Skeletal muscle tissue (tissue), 4 donors: Measurements from ENCODE around the gene RO60. TPM values are rescaled to one million over a fixed set of nuclear protein-coding genes. Genes with fewer than 3 reads are reported as not detected.
A peak's percentile ranks its signal among the peaks of the same experiment; 100 is the strongest.

Experiments used
- H3K27ac ChIP-seq: one replicate; pipeline ENCODE4 v1.7.0; 2013; ENCODE audit warnings: mild to moderate bottlenecking, low read depth, low read length, inconsistent platforms
- H3K27me3 ChIP-seq, 3 donors: one replicate each; pipeline ENCODE4 v1.7.0; 2013; ENCODE audit warnings: low read length in 3 of 3; ENCODE audit not compliant: control insufficient read depth in 3 of 3, insufficient read depth in 3 of 3
- H3K36me3 ChIP-seq, 3 donors: one replicate each; pipeline ENCODE4 v1.7.0; 2013; ENCODE audit warnings: low read length in 3 of 3; ENCODE audit not compliant: control insufficient read depth in 3 of 3, insufficient read depth in 3 of 3
- H3K4me1 ChIP-seq, 3 donors: one replicate each; pipeline ENCODE4 v1.7.0; 2013; ENCODE audit warnings: low read length in 3 of 3, mild to moderate bottlenecking in 3 of 3; ENCODE audit not compliant: control insufficient read depth in 3 of 3, insufficient read depth in 3 of 3
- H3K4me3 ChIP-seq, 3 donors: one replicate each; pipeline ENCODE4 v1.7.0; 2013; ENCODE audit warnings: low read length in 3 of 3
- H3K9ac ChIP-seq, 3 donors: one replicate each; pipeline ENCODE4 v1.7.0; 2013; ENCODE audit warnings: low read length in 3 of 3, mild to moderate bottlenecking in 3 of 3, moderate library complexity in 2 of 3, low read depth in 1 of 3
- H3K9me3 ChIP-seq, 3 donors: one replicate each; pipeline ENCODE4 v1.7.0; 2013; ENCODE audit warnings: low read length in 3 of 3; ENCODE audit not compliant: control insufficient read depth in 3 of 3
- total RNA-seq: library from RNA; depleted of rRNA; stranded (reverse); fragments of >200 nt; gene quantifications from one replicate; pipeline ENCODE4 v1.2.3, GENCODE V29; 2014
- donor health status: Osteomylitis.

RO60 gene
- total RNA-seq, 1 donor from 2014 or later = 78.8 TPM

DNA sequence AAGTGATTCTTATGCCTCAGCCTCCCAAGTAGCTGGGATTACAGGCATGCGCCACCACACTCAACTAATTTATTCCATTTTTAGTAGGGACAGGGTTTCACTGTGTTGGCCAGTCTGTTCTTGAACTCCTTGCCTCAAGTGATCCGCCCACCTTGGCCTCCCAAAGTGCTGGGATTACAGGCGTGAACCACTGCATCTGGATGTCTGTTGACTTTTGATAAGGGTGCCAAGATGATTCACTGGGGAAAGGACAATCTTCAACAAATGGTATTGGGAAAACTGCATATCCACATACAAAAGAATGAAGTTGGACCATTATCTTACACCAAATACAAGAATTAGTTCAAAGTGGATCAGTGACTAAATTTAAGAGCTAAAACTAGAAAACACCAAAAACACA, 19.8 kb downstream of the RO60 start:
- Histone ChIP-seq H3K36me3 (peaks cover 6 to 45% (median 43%) of the 10 kb centered on the region in 3 donors), H3K4me3 (no peak overlapping the region), H3K9ac (no peak overlapping the region), H3K27ac (no peak overlapping the region), H3K27me3 (no peaks in the 10 kb centered on the region), H3K4me1 (no peaks in the 10 kb centered on the region), H3K9me3 (peaks cover 0 to 3% (median 0%) of the 10 kb centered on the region in 3 donors)

DNA sequence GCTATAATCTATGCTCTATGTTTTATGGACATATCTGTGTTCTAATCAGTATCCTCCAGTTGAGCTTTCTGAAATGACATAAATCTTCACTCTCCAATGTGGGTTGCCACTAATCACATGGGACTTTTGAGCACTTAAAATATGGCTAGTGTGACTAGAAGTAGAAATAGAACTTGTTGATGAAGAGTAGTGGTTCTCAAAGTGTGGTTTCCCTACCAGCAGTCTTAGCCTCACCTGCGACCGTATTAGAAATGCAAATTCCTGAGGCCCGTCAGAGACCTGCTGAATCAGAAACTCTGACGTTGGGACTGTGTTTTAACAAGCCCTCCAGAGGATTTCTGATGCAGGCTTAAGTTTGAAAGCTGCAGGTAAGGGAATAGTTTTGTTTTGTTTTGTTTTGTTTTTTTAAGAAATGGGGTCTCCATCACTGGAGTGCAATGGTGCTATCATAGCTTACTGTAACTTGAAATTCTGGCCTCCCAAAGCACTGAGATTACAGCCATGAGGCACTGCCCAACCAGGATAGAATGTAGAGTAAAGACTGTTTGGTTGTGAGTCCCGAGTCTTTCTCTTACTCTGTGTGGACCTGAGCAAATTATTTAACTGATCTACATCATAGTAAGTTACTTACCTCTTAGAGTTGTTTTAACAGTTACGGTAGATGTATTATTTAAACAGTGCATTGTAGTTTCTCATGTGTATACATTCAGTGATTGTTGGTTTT, 24.1 kb downstream of the RO60 start:
- Histone ChIP-seq H3K27me3 (no peaks in the 10 kb centered on the region), H3K9ac (no peak overlapping the region), H3K36me3 (peaks cover 6 to 39% (median 35%) of the 10 kb centered on the region in 3 donors), H3K4me1 (no peaks in the 10 kb centered on the region), H3K9me3 (no peaks in the 10 kb centered on the region), H3K4me3 (no peak overlapping the region), H3K27ac (no peak overlapping the region)

DNA sequence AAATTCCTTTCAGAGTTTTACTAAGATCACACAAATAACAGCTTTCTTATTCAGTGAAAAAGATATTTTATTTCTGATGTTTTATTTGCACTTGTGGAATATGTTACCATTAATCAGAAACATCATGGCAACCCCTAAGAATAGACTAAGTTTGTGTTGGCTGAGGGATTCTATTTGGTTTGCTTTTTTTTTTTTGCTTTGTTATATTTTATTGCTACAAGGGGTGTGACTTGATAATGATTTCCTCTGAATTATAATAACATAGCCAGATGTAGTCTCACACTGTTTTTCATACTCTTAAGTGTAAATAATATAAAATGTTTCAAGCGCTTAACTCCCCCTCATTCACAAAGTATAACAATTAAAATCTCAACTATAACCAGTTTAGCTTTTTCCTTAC, 25.9 kb downstream of the RO60 start:
- Histone ChIP-seq H3K9me3 (no peaks in the 10 kb centered on the region), H3K9ac (no peak overlapping the region), H3K27me3 (no peaks in the 10 kb centered on the region), H3K36me3 (peaks cover 6 to 33% (median 31%) of the 10 kb centered on the region in 3 donors), H3K4me1 (no peaks in the 10 kb centered on the region), H3K27ac (no peak overlapping the region), H3K4me3 (no peak overlapping the region)

DNA sequence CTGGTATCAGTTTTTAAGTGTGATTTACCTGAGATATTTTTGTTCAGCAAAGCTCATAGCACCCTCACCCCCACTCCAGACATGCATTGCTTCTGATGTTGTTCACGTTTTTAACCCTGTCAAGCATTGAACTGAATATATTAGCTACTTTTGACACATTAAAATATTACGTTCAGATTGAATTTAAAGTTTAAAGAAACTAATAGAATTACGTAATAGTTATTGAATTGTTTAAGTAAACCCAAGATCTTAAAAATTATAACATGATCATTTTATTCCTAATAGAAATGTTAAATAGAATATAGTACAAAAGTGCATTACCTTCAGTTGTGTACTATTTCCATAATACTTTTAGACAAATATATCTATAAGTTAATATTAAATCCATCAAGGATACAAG, 26.9 kb downstream of the RO60 start:
- Histone ChIP-seq H3K9ac (peak overlapping the region in 1 of 3 donors; percentile 7), H3K36me3 (peaks cover 6 to 31% (median 28%) of the 10 kb centered on the region in 3 donors), H3K27me3 (no peaks in the 10 kb centered on the region), H3K9me3 (no peaks in the 10 kb centered on the region), H3K4me3 (no peak overlapping the region), H3K4me1 (no peaks in the 10 kb centered on the region), H3K27ac (no peak overlapping the region)

DNA sequence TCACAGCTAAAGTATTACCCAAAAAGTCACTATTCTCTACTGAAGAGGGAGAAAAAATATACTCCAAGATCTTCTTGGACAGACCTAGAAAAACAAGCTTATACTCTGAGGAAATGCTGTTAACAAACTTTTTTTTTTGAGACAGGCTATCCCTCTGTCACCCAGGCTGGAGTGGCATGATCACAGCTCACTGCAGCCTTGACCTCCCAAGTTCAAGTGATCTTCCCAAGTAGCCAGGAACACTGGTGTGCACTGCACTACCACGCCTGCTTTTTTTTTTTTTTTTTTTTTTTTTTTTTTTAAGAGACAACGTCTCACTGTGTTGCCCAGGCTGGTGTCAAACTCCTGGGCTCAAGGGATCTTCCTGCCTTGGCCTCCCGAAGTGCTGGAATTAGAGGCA, 28.5 kb downstream of the RO60 start:
- Histone ChIP-seq H3K9me3 (no peaks in the 10 kb centered on the region), H3K9ac (no peak overlapping the region), H3K4me3 (no peak overlapping the region), H3K27ac (no peak overlapping the region), H3K4me1 (no peaks in the 10 kb centered on the region), H3K36me3 (peaks cover under 1 to 26% (median 18%) of the 10 kb centered on the region in 3 donors), H3K27me3 (no peaks in the 10 kb centered on the region)

DNA sequence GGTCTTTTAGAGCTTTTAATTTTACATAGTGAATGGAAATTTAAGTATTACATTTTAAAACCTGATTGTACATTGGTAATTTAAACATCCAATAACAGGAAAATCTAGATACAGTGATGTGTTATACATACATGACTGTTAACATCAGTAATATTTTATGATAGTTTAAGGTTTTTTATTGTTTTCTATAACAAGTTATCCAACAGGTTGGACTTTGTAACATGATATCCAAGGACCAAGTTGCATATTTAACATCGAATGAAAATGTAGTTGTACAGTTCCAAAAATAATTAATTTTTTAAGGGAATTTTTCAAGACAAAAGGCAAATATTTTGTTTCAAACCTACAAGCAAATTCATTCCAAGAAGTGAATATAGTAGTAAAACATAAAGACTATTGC, 31.5 kb downstream of the RO60 start:
- Histone ChIP-seq H3K4me3 (no peak overlapping the region), H3K4me1 (no peaks in the 10 kb centered on the region), H3K27me3 (no peaks in the 10 kb centered on the region), H3K27ac (no peak overlapping the region), H3K36me3 (peaks cover 0 to 16% (median 3%) of the 10 kb centered on the region in 3 donors), H3K9me3 (no peaks in the 10 kb centered on the region), H3K9ac (no peak overlapping the region)

DNA sequence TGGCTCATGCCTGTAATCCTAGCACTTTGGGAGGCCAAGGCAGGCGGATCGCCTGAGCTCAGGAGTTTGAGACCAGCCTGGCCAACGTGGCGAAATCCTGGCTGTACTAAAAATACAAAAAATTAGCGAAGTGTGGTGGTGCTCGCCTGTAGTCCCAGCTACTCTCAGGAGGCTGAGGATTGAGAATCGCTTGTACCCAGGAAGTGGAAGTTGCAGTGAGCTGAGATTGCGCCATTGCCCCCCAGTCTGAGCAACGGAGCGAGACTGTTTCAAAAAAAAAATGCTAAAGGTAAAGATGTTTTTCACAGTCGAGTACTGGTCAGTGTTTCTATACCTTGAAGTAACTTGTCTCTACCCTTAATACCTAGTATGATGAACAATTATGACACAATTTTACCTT, 34.7 kb downstream of the RO60 start:
- Histone ChIP-seq H3K4me1 (no peaks in the 10 kb centered on the region), H3K4me3 (no peak overlapping the region), H3K9me3 (no peaks in the 10 kb centered on the region), H3K27ac (no peak overlapping the region), H3K36me3 (peaks cover 0 to 27% (median 13%) of the 10 kb centered on the region in 3 donors), H3K27me3 (no peaks in the 10 kb centered on the region), H3K9ac (no peak overlapping the region)

DNA sequence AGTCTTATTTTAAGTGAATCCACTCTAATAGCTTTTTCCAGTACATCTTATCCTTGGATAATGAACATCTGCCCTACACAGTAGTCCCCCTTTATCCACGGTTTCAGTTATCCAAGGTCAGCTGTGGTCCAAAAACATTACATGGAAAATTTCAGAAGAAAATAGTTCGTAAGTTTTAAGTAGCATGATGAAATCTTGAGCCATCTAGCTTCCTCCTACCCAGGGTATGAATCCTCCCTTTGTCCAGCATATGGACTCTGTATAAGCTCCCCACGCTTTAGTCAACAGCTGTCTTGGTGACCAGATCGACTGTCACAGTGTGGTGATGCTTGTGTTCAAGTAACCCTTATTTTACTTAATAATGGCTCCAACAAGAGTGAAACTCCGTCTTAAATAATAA, 43.2 kb downstream of the RO60 start:
- no peak overlapping the region for H3K27ac ChIP-seq
- peaks cover 16 to 18% (median 17%) of the 10 kb centered on the region in 3 donors for H3K4me1 ChIP-seq
- no peaks in the 10 kb centered on the region for H3K27me3 ChIP-seq
- no peak overlapping the region for H3K9ac ChIP-seq
- peaks cover 8 to 19% (median 13%) of the 10 kb centered on the region in 3 donors for H3K36me3 ChIP-seq
- no peaks in the 10 kb centered on the region for H3K9me3 ChIP-seq
- no peak overlapping the region for H3K4me3 ChIP-seq

DNA sequence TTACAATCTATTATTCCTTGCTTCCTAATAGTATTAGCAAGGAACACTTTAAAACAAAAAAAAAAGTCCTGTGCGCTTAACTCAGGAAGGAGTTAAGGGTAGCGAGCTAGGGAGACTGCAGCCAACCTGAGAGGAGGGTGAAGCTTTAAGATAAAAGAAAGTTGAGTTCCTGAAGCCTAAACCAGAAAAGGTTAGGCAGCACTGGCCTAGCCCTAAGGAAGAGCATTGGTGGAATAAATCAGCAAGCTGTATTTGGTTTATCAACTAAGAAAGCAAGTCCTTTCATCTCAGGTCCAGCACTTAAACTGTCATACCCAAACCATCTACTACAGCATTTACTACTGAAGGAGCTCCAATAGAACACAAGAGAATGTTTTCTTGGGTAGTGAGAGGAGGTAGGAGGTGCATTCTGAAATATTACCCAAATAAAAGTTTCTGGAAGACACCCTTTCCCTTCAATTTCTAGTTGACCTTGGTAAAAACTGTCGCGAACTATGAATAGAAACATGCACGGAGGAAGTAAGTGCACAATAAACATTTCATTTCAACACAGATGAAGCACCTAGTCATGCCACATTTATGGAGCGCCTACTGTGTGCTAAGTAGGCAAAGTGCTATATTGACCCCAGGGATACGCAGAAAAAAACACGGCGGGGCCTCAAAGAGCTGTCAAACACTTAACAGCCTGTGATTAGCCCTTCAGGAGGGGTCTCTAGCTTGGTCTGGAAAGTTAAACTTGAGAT, 44.5 kb downstream of the RO60 start:
- H3K4me3 ChIP-seq = peak overlapping the region; percentile 82 to 98 (median 87)
- peak overlapping the region; percentile 87 to 92 (median 91) for H3K9ac ChIP-seq
- no peaks in the 10 kb centered on the region for H3K27me3 ChIP-seq
- no peaks in the 10 kb centered on the region for H3K9me3 ChIP-seq
- H3K4me1 ChIP-seq = peaks cover 16 to 18% (median 17%) of the 10 kb centered on the region in 3 donors
- peaks cover 8 to 13% (median 11%) of the 10 kb centered on the region in 3 donors for H3K36me3 ChIP-seq
- H3K27ac ChIP-seq = peak overlapping the region; percentile 93

DNA sequence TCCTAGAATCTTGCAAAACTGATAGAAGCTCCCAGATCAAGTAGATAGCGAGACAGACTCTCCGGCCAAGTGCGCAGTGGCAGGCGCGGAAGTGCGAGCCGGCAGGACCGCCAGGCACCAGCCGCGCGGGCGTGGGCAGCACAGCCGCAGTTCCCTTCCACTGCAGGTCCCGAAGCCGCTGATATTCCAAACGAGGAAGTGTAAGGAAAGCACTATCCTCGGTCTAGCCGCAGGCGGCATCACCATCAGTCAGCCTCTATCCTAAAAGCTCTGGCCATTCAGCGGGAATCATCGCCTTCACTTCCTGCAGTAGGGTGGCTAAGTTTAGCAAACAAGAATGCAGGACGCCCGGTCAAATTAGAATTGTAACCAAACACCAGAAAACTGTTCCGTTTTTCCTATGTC, 45.1 kb downstream of the RO60 start:
- H3K36me3 ChIP-seq = peaks cover 4 to 8% (median 7%) of the 10 kb centered on the region in 3 donors
- H3K27ac ChIP-seq = peak overlapping the region; percentile 93
- H3K27me3 ChIP-seq = no peaks in the 10 kb centered on the region
- H3K4me1 ChIP-seq = peaks cover 16 to 18% (median 17%) of the 10 kb centered on the region in 3 donors
- H3K4me3 ChIP-seq = peak overlapping the region; percentile 82 to 98 (median 87)
- peak overlapping the region; percentile 87 to 92 (median 91) for H3K9ac ChIP-seq
- H3K9me3 ChIP-seq = no peaks in the 10 kb centered on the region
